ENCODE measurements around the gene PADI1.

Gene PADI1

GRCh38 chr1:17207966-17208418, 3.1 kb downstream of the PADI1 start (continued):
- TF ChIP-seq ZNF341 (tag by site-specific recombination; IDR thresholded peaks at IDR 0.05; ENCODE audit: low read depth) (no peak), BCL11B (tag by site-specific recombination; IDR thresholded peaks at IDR 0.05; ENCODE audit: low read depth) (no peak), PRDM1 (tag by site-specific recombination; IDR thresholded peaks at IDR 0.05) (no peak), ZNF510 (tag by site-specific recombination; IDR thresholded peaks at IDR 0.05; ENCODE audit: insufficient replicate concordance) (no peak), ZFP41 (tag by site-specific recombination; IDR thresholded peaks at IDR 0.05; ENCODE audit: borderline replicate concordance) (no peak), REPIN1 (tag by site-specific recombination; IDR thresholded peaks at IDR 0.05; ENCODE audit: low read depth) (no peak), ZNF549 (tag by site-specific recombination; IDR thresholded peaks at IDR 0.05) (no peak), ZNF266 (tag by site-specific recombination; IDR thresholded peaks at IDR 0.05; ENCODE audit: low read depth) (no peak), ZBTB20 (tag by site-specific recombination; IDR thresholded peaks at IDR 0.05) (no peak; the same call in 1 of the 2 replicates), ZNF202 (tag by site-specific recombination; IDR thresholded peaks at IDR 0.05; ENCODE audit: borderline replicate concordance) (no peak), ZNF423 (tag by site-specific recombination; IDR thresholded peaks at IDR 0.05) (no peak), ZNF555 (tag by site-specific recombination; conservative IDR thresholded peaks at IDR 0.05) (no peak), ZNF664 (tag by site-specific recombination; IDR thresholded peaks at IDR 0.05) (no peak), KLF10 (tag by site-specific recombination; IDR thresholded peaks at IDR 0.05) (peak; percentile 97), ZNF707 (tag by site-specific recombination; IDR thresholded peaks at IDR 0.05) (no peak), HOXD13 (CRISPR knock-in tag; IDR thresholded peaks at IDR 0.05; ENCODE audit: borderline replicate concordance) (no peak), ZIC2 (tag by site-specific recombination; IDR thresholded peaks at IDR 0.05) (peak; percentile 84), ZNF174 (tag by site-specific recombination; IDR thresholded peaks at IDR 0.05) (no peak), ZNF155 (tag by site-specific recombination; IDR thresholded peaks at IDR 0.05) (no peak), ZNF214 (tag by site-specific recombination; IDR thresholded peaks at IDR 0.05; ENCODE audit: borderline replicate concordance) (no peak), HOXC10 (CRISPR knock-in tag; IDR thresholded peaks at IDR 0.05) (no peak), ZXDB (tag by site-specific recombination; IDR thresholded peaks at IDR 0.05) (peak; percentile 84), KLF8 (tag by site-specific recombination; IDR thresholded peaks at IDR 0.05) (peak; percentile 89), ZNF133 (tag by site-specific recombination; IDR thresholded peaks at IDR 0.05) (no peak), ZNF140 (tag by site-specific recombination; IDR thresholded peaks at IDR 0.05) (no peak), ZNF544 (tag by site-specific recombination; IDR thresholded peaks at IDR 0.05) (no peak), KLF17 (tag by site-specific recombination; IDR thresholded peaks at IDR 0.05) (peak; percentile 88), ZNF518A (tag by site-specific recombination; conservative IDR thresholded peaks at IDR 0.05; ENCODE audit: low read depth) (0 out of 2 replicates have a peak, but pooled peaks have one; percentile 28), ZNF629 (tag by site-specific recombination; IDR thresholded peaks at IDR 0.05) (peak; percentile 96), ZNF211 (tag by site-specific recombination; IDR thresholded peaks at IDR 0.05; ENCODE audit: low read depth) (no peak), ZFHX2 (tag by site-specific recombination; conservative IDR thresholded peaks at IDR 0.05) (0 out of 2 replicates have a peak, but pooled peaks have one; percentile 13), SP7 (tag by site-specific recombination; IDR thresholded peaks at IDR 0.05) (peak; percentile 93), ZNF132 (tag by site-specific recombination; IDR thresholded peaks at IDR 0.05; ENCODE audit: borderline replicate concordance) (no peak), ZNF624 (tag by site-specific recombination; IDR thresholded peaks at IDR 0.05) (no peak), SALL2 (tag by site-specific recombination; IDR thresholded peaks at IDR 0.05; ENCODE audit: borderline replicate concordance) (no peak), ZNF433 (tag by site-specific recombination; IDR thresholded peaks at IDR 0.05; ENCODE audit: low read depth) (no peak)

Data from HEK293 (cell line).